22Rv1 (cell line): ENCODE data around the gene KRT6A.
"Not testable (repeated sequence)": the region's sequence is repeated elsewhere in the genome, so short reads cannot be mapped to it uniquely, and the experiment has no call there.

ENCODE experiments used
- H3K27ac ChIP-seq: fragments of 450-650 bp; 2 replicates; pipeline ENCODE4 v1.5.1; 2017
- CTCF ChIP-seq: fragments of 450-650 bp; IDR thresholded peaks from 2 replicates; pipeline ENCODE4 v1.5.1; 2017; ENCODE audit warnings: mild to moderate bottlenecking
- ZFX ChIP-seq: fragments of 450-650 bp; IDR thresholded peaks from 2 replicates; pipeline ENCODE4 v1.6.1; 2017; ENCODE audit warnings: antibody characterized with exemption, borderline replicate concordance

Gene KRT6A

GRCh38 chr12:52513736-52514135 lies 20.7 kb upstream of the KRT6A start:
- TF ChIP-seq CTCF (no peak), ZFX (no peak)
- no peak overlapping the region for H3K27ac ChIP-seq

DNA sequence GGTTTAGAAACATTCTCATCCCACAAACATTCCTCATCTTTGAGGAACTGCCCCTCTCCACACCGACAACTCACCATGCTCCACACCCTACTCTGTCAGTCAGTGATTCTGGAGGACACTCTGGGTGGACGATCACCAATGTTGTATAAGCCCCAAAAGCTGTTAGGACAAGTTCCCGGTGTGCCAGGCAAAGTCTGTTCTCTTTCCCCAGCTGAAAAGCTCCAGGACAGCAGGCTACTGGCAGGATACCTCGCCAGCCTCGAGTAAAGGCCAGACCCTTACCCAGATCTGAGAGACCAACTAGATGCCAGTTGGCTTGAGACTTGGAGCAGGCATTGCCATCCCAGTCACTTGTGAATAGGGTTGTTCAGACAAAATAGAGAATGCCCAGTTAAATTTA lies 15.2 kb upstream of the KRT6A start:
- H3K27ac ChIP-seq = no peak overlapping the region
- TF ChIP-seq ZFX = no peak
- no peak for TF ChIP-seq CTCF

- TF ChIP-seq CTCF (peak; percentile 69), ZFX (no peak)
- no peak overlapping the region for H3K27ac ChIP-seq
These were observed 14.0 kb upstream of the KRT6A start for GRCh38 chr12:52506858-52507715.

GRCh38 chr12:52502877-52503276 lies 9.8 kb upstream of the KRT6A start:
- H3K27ac ChIP-seq = no peak overlapping the region
- TF ChIP-seq CTCF = no peak
- TF ChIP-seq ZFX = no peak

GRCh38 chr12:52501490-52501889 lies 8.4 kb upstream of the KRT6A start:
- TF ChIP-seq CTCF (no peak), ZFX (no peak)

DNA sequence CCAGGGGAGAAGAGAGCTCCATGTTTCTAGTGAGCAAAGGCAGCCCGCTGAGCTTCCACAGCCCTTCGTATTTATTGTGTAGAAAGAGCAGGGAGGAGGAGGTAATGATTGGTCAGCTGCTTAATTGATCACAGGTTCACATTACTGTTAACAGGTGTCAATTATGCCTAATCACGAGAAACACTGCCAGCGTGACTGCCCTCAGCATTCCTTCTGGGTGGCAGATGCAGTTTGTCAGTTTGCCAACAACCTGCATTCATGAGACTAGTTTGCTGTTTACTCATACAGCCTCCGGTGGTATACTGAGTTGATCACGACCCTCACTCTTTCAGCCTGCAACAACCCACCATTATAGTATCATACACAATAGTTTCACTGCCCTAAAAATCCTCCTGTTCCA lies 7.5 kb upstream of the KRT6A start:
- H3K27ac ChIP-seq = not testable (repeated sequence)

More at GRCh38 chr12:52501490-52501889, 8.4 kb upstream of the KRT6A start:
- H3K27ac ChIP-seq = no peak overlapping the region

DNA sequence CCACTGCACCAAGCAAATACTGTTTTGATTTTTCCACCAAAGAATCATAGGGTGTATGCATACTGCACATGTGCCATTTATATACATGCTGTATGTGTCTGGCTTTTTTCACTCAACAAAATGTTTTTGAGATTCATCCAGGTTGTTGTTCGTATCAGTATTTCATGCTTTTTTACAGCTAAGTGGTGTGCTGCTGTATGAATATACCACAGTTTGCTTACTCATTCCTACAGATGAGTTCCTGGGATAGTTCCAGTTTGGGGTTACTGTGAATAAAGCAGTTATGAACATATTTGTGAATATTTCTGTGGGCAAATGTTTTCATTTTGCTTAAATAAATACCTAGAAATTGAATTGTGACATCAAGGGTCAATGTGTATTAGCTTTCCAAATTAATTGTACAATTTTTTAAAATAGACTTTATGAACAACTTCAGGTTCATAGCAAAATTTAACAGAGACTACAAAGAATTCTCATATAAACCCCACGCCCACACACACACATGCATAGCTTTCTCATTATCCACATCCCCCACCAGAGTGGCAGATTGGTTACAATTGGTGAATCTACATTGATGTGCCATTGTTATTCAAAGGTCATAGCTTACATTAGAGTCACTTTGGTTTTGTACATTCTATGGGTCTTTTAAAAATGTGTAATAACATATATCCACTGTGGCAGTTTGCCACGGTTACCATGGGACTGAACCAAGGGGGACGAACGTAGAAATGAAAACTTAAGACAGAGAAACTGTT lies 6.9 kb upstream of the KRT6A start:
- TF ChIP-seq CTCF = no peak
- no peak for TF ChIP-seq ZFX

More for the DNA sequence above, 6.9 kb upstream of the KRT6A start:
- H3K27ac ChIP-seq = no peak overlapping the region
